HL-60/S4 (cell line): ENCODE results near the gene SMPD3.

Experiments
- in situ Hi-C: fragments of 300-500 bp; cut with MboI; formaldehyde crosslinking; loops from 2 replicates; pipeline ENCODE4 v1.14.3; 2022; ENCODE audit warnings: low sequenced_read_pairs

Gene SMPD3

DNA sequence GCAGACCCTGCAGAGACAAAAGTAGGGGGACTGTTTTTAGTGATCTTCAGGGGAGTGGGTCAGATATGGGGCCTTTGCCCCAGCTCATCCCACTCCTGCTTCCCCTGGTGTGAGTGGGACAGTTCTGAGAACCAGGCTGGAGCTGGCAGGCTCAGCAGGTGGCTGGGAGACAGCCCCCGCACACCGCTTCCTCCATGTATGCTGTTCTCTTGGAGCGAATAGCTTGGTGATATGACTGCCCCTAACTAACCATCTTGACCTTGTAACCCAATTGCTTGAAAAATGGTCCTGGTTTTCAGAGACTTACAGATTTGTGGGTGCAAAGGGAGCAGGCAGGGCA lies 76.0 kb downstream of the SMPD3 start:
- in situ Hi-C loops = no loop called here

DNA sequence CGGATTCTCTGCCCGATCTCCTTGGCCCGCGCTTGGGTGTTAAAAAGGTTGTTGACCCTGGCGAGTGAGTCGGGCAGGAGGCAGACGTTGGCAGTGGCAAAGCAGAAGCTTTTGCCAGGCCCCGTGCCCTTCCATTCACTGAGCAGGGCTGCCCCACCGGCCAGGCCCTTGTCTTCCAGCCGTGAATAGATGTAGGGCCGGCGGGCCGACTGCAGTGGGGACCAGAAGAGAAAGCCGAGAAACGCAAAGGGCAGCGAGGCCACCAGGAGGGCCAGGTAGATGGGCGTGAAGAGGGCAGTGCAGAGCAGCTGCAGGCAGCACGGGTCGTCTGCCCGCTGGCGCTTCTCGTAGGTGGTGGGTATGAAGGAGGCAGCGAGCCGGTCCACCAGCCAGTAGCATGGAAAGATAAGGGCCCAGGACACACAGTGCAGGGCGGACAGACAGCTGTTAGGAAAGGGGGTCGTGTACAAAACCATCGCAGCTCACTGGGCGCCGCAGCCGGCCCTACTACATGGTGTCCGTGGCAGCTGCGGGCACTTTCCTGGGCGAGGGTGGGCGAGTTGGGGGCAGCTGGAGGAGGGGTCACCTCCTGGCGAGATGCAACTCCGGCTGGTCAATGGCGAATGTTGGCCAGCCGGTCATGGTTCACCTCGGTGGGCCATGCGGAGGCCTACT lies 76.5 kb downstream of the SMPD3 start:
- in situ Hi-C loops = no loop called here

DNA sequence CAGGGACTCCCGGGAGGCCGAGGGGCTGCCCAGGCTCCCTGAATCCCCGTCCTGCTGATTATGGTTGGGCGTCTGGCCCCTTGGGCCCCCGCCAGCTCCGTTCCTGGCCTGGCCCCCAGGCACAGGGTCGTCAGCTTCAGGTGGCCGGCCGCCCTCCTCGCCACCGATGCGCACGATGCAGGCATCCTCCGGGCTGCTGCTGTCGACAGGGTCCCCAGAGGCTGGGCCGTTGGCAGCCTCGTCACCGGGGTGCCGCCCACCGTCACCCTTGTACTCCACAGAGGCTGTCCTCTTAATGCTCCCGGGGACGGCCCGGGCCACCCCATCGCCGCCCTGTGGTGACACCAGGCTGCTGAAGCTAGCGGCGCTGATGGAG lies 77.0 kb downstream of the SMPD3 start:
- in situ Hi-C loops = no loop called here

DNA sequence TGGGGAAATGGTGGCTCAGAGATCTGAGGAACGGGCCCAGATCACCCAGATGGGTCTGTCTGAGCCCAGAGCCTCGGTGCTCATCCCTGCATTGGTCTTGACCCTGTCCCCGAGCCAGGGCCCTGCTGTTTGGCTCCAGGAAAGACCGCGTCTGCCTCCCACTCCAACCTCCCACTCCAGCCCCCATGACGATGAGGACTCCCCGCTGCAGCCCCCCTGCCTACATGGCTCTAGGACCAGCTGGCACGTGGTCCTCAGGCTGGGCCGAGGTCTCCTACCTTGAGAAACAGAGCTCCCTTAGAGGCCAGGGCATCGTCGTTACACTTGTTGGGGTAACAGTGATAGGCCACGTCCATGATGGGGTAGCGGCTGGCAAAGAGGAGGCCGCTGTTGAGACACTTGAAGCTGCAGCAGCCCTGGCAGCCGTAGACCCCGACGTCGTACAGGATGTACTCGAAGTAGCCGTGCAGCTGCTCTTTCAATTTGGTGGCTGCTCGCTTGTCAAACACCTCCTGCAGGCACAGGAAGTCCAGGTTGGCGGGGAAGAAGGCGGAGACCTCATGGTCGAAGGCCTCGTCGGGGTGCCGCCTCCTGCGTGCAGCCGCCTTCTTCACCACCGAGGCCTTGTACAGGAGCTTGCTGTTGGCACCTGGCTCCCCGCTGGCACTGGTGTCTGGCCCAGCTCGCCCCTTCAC lies 77.6 kb downstream of the SMPD3 start:
- in situ Hi-C loops = no loop called here

DNA sequence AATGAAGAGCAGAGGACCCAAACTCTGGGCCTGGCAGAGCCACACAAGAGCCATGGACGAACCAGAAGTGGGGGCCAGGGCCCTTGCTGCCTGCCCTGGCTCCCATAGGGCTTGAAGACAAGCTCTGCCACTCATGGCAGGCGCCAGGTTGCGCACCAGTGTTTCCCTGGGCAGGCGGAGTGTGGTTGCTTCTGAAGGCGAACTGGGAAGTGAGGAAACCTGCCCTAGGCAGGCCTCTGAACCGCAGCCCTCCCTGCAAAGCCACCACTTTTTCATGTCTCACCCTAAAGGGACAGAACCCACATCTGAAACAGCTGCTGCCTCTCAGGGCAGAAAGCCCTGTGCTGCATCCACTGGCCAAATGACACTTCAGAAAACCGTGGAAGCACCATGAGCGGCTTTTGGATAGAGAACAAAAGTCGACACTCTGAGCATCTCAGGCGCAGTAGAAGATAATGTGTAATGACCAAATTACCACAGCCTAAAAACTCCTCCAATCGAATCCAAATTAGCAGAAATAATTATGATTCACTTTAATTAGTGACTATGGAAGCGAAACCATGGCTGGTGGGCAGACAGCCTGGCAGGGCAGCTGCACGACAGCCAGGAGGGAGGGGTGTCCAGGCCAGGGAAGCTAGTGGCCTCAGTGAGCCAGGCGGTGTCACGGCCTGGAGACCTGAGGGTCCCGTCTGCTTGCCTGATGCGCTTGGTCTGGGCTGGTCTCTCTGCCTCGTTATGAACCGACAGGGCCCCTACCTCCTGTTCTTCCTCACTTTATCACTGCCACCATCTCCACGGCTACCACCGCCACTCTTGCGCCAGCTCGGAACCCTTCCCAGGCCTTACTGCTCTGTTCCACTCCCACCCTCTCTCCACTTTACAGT lies 78.4 kb downstream of the SMPD3 start:
- in situ Hi-C loops = loop anchor here (10.0 kb wide), 1 partner anchor 135 kb away; no protein-coding TSS in a partner anchor

DNA sequence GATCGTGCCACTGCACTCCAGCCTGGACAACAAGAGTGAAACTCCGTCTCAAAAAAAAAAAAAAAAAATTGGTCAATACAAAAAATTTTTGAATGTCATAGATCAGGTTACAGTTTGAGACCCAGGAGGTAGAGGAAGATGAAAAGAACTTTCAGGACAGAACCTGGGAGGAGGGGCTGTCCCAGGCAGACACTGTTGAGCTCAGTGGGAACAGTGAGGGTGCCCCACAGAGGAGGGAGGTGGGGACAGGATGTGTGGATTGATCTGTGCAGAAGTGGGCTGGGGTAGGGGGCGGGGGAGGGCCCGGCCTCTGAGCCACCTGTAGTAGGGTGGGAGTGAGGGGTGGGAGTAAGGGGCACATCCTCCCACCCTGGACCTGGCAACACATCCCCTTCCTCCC lies 79.1 kb downstream of the SMPD3 start:
- in situ Hi-C loops = loop anchor here (10.0 kb wide), 1 partner anchor 136 kb away; no protein-coding TSS in a partner anchor

DNA sequence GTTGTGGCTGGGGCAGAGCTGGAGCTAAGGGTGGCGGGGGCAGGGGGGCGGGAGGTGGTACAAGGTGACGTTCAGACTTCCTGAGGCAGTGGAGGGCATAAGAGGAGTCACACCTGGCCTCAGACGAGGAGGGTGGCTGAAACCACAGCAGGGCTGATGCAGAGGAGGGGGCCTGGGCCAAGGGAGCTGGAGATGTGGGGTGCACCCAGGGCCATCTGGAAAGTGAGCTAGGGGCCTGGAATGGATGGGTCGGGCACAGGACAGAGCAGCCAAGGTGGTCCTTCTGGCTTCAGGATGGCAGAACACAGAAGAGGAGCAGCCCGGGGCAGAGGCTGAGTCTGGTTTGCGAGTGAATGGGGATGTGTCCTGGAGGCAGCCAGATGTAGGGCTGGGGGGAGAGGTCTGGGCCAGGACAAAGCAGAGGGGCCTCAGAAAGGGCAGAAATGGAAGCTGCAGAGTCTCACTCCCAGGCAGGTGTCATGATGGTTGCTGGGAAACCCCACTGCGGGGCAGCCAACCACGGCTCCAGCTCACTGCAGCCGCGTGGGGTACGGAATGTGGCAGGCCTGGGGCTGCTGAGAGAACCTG lies 79.9 kb downstream of the SMPD3 start:
- in situ Hi-C loops = loop anchor here (10.0 kb wide), 1 partner anchor 136 kb away; no protein-coding TSS in a partner anchor

DNA sequence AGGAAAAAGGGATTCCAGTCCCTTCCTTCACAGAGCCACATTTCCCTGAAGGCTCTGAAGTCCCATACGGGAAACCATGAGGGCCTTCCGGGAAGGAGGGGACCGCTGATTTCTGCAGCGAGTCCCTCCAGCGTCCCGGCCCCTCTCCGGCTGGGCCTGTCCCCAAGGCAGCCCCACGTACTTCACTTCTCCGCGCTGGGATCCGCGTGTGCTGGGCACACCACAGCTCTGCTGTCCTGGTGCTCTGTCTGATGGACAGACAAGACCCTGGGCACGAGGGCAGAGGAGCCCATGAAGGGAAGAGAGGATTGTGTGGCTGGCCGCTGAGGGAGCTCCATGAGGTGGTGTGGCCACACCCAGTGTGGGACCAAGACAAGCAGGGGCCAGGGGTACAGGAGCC lies 80.4 kb downstream of the SMPD3 start:
- in situ Hi-C loops = loop anchor here (10.0 kb wide), 1 partner anchor 137 kb away; no protein-coding TSS in a partner anchor

DNA sequence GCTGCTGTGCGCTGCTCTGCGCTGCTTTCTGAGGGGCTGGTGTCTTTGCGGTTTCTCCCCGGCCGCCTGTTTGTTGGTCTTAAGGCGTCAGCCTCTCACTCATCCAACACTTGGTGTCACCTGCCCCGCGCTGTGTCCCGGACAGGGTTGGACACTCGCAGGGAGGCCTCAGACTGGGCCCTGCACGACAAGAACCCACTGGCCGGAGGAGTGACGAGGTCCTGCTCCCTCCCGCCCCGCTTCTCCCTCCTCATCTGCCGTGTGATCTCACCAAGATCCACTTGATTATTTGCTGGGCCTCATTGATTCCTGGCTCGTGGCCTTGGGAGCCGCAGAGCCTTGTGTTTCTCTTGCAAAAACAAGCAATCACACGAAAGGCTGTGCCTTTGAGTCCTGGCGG lies 80.9 kb downstream of the SMPD3 start:
- in situ Hi-C loops = loop anchor here (10.0 kb wide), 1 partner anchor 137 kb away; no protein-coding TSS in a partner anchor

DNA sequence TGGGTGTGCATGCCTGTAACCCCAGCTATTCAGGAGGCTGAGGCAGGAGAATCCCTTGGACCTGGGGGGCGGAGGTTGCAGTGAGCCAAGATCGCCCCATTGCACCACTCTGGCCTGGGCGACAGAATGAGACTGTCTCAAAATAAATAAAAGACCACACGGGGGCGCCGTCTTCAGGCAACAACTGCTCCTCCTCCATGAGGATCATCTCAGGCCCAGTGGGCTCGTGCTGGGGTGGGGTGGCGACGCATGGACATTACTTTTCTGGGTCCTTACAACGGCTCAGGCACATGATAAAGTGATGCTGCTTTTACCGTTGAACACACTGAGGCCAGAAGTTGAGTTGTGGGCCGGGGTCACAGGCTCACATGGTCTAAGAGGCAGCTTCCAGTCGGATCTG lies 81.3 kb downstream of the SMPD3 start:
- in situ Hi-C loops = loop anchor here (10.0 kb wide), 1 partner anchor 138 kb away; no protein-coding TSS in a partner anchor

DNA sequence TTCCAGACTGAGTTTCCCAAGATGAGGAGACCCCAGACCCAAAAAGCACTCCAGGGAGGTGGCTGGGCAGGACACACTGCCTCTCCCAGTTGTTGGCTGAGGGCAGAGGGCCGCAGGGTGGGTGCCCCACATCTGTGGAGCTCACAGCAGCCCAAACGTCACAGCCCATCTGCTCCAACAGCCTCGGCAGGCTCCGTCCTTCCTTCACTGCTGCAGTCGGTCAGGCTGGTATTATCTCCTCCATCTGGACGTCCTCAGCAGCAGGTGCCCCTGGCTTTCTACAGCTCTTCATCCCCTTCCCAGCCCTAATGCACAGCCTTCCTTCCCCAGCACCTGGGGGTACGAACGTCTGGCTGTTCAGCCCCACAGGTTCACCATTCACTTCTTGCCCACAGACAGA lies 82.2 kb downstream of the SMPD3 start:
- in situ Hi-C loops = loop anchor here (10.0 kb wide), 1 partner anchor 139 kb away; no protein-coding TSS in a partner anchor

DNA sequence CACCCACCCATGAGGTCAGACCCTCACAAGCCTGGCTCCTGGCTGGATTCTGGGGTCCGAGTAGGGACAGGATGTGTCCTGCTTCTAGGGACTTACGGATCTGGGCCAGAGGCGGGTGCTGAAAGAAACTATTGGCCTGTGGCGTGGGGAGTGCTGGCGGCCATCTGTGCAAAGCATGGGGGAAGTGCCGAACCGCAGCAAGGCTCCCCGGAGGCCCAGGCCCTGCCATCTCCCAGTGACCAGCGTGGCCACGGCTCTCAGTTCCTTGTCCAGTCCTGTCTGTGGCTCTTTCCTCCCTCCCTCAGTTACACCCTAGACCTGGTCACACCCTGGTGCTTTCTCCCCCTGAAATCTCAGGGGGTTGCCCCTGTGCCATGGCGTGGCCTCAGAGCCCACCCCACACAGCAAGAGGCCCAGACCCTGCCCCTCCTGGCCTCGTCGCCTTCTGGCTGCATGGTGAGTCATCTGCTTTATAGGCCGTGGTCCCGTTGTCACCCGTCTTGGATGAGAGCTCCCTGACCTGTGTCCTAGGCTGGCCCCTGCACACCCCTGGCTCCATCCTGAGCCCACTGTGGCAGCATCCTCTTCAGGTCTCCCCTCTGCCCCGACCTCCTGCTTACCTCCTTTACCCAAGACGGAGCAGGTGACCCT lies 83.0 kb downstream of the SMPD3 start:
- in situ Hi-C loops = loop anchor here (10.0 kb wide), 1 partner anchor 140 kb away; no protein-coding TSS in a partner anchor

DNA sequence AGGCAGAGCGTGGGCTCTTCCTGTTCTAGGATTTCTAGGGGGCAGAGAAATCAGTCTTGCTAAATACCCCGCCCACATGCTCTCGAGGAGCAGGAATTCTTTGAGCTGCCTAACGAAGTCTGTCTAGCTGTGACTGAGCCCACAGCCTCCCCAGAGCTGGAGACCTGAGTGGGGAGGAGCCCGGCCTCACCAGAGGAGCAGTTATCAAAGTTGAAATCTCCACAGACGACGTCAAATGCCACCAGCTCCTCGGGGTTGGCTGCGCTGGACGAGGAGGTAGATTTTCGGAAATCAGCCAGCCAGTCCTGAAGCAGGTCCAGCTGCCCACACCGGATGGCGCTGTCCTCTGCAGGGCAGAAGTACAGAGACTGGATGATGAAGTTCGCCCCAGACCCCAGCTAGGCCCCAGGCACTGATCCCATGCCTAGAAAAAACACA lies 83.7 kb downstream of the SMPD3 start:
- in situ Hi-C loops = loop anchor here (10.0 kb wide), 1 partner anchor 140 kb away; no protein-coding TSS in a partner anchor

DNA sequence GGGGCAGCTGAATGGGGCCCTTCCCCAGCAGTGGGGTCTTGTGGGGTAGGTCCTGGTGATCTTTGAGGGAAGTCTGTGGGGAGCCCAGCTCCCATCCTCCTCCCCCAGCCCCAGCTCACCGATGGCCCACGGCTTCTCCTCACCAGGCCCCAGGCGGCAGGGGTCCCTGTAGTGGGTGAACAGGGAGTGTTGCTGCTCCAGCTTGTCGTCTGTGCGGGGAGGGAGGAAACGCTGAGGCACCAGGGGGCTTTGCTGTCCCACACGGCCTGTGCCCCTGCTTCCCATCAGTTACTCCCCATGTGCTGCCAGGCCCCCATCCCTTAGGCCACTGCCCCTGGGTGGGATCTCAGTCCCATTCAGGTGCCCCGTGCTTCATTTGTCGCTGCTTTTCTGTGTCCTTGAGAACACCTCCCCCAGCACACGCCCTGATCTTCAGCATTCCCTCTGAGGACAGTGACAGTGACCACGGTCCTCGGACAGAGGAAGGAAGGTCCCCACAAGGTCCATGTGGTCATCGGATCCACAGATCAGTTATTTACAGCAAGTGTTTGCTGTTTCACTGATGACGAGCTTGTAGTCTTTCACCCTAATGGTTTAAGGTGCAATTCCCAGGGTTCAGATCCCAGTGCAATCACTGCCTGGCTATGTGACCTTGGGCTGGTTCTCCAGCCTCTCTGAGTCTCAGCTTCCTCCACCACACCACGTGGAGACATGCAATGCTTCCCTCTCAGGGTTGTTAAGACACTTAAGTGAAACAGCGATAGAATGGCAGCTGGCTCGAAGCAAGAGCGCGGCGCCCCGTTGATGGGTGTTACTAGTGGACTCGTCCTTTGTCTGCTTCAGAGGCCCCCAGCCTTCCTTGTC lies 84.4 kb downstream of the SMPD3 start:
- in situ Hi-C loops = loop anchor here (10.0 kb wide), 1 partner anchor 141 kb away; no protein-coding TSS in a partner anchor

DNA sequence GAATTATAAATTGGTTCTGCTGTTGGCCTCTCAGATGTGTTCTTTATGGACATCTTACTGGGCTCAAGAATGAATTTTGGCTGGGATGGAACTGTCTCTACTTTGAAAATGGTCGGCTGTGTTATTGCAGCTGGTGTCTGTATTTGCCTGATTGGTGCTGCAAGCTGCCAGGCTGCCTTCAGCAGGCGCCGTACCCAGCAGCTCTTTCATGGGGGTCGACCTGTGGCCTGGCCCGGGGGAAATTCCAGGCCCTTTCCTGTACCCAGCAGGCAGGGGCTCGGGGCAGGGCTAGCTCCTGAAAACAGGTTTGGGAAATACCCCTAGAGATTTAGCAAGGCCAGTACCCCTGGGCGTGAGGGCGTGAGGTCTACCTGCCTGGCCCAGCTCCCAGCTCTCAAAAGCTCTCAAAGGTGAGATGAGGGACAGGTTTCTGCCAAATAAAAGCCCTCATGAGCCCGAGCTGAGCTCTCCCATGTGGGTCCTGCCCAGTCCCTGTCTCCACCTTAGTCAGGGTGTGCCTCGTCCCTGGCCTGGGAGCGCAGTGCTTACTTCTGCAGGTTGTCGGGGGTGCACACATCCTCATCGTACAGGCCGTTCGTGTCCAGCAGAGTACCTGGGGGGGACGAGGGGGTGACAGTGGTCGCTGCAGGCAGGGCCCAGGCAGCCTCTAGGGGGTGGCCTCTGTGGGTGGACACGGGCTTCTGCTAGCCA lies 85.2 kb downstream of the SMPD3 start:
- in situ Hi-C loops = loop anchor here (10.0 kb wide), 1 partner anchor 142 kb away; no protein-coding TSS in a partner anchor

DNA sequence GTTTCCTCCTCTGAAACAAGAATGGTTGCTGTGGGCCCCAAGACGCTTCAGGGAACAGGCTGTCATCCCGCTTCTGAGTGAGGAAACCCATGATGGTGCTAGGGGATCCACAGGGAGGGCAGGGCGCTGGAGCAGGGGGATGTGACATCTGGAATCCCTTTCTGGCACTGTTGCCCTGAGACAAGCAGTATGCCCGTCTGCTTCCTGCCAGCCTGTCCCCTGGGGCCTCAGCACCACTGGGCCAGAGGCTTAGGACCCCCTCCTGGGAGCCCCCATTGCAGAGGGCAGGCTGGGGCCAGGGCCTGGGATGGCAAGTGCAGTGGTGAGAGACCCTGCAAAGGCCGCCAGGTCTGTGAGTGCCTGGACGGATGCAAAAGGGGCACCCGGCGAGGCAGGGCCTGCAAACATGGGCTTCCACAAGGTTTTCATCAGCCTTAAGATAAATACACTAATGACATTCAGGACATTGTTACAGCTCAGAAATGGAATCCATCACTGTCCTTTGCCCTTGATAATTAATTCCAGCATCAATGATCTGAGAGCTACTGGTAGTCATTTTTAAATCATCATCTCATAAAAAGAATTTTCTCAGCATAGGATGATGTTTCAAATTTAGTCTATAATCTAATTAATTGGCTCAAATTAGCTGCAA lies 85.9 kb downstream of the SMPD3 start:
- in situ Hi-C loops = loop anchor here (10.0 kb wide), 1 partner anchor 142 kb away; no protein-coding TSS in a partner anchor

DNA sequence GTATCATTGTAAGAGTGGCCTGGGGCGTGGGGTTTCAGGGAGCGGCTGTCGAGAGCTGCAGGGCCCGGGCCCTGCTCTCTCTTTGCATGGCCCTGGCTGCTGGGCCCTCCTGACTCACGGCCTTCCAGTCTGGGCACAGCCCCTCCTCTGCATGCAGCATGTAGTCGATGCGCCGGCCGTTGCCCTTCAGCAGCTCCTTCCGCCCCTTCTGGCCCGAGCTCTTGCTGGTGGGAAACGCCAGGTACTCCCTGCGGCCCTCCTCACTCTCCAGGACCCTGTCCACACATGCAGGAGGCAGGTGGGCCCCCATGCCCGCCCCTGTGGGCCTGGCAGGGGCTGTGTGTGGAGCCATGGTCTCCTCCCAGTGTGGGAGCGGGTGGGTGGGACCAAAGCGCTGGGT lies 86.8 kb downstream of the SMPD3 start:
- in situ Hi-C loops = loop anchor here (10.0 kb wide), 1 partner anchor 143 kb away; no protein-coding TSS in a partner anchor

DNA sequence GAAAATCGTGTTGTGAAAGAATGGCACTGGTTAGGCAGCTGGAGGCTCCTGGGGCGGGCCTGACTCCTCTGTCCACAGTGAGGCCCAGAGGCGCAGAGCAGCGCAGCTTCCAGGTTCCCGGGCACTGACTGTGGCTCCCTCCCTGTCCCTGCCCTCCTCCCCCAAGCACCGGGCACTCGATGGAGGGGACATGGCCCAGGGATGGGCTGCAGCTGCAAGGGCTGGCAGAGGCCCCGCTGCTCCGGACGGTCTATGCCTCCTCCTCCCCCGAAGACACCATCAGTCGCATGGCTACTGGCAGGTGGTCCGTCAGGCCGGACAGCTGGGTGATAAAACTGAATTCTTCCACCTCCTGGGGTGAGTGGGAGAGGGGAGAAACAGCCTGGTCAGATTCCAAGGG lies 87.4 kb downstream of the SMPD3 start:
- in situ Hi-C loops = loop anchor here (10.0 kb wide), 1 partner anchor 144 kb away; no protein-coding TSS in a partner anchor
